HG03439 (cell line): Measurements from ENCODE around the gene USP10.

ENCODE experiments used
- ATAC-seq: cut with Tn5 transposase; IDR thresholded peaks from one replicate; pipeline ENCODE4 v1.9.1; 2021; ENCODE audit warnings: mild to moderate bottlenecking, moderate library complexity; ENCODE audit not compliant: unreplicated experiment

The USP10 gene

GRCh38 chr16:84699712-84700445, at the start of gene USP10:
TSS of gene USP10 (plus strand) at chr16:84700000. CDS start at chr16:84700091, 91 bp downstream.
- ATAC-seq = peak; percentile 86

GRCh38 chr16:84650062-84650991, 49.5 kb upstream of the USP10 start:
- ATAC-seq = no peak

- ATAC-seq = no peak
Observed at GRCh38 chr16:84652566-84652965, 47.2 kb upstream of the USP10 start.

GRCh38 chr16:84654238-84654637, 45.6 kb upstream of the USP10 start:
- no peak for ATAC-seq

GRCh38 chr16:84654998-84655397, 44.8 kb upstream of the USP10 start:
- no peak for ATAC-seq

GRCh38 chr16:84656649-84657048, 43.2 kb upstream of the USP10 start:
- ATAC-seq = no peak

GRCh38 chr16:84657229-84657837, 42.5 kb upstream of the USP10 start:
- ATAC-seq = no peak

- no peak for ATAC-seq
Observed at GRCh38 chr16:84658690-84659089, 41.1 kb upstream of the USP10 start.

GRCh38 chr16:84659656-84660300, 40.0 kb upstream of the USP10 start:
- ATAC-seq = no peak

GRCh38 chr16:84660973-84661372, 38.8 kb upstream of the USP10 start:
- ATAC-seq = no peak

GRCh38 chr16:84661418-84662060, 38.3 kb upstream of the USP10 start:
- ATAC-seq = no peak

GRCh38 chr16:84662471-84662870, 37.3 kb upstream of the USP10 start:
- ATAC-seq = no peak

GRCh38 chr16:84663433-84664101, 36.2 kb upstream of the USP10 start:
- ATAC-seq = no peak

GRCh38 chr16:84665359-84665758, 34.4 kb upstream of the USP10 start:
- ATAC-seq = no peak

GRCh38 chr16:84665843-84666242, 34.0 kb upstream of the USP10 start:
- no peak for ATAC-seq

- ATAC-seq = no peak
Observed at GRCh38 chr16:84667600-84668309, 32.0 kb upstream of the USP10 start.

- no peak for ATAC-seq
Observed at GRCh38 chr16:84670063-84670462, 29.7 kb upstream of the USP10 start.

- ATAC-seq = no peak
Observed at GRCh38 chr16:84672276-84673202, 27.3 kb upstream of the USP10 start.
